HG03460 (cell line): ENCODE results near the gene CTSO.
"Not testable (repeated sequence)": the region's sequence is repeated elsewhere in the genome, so short reads cannot be mapped to it uniquely, and the experiment has no call there.

ENCODE experiments used
- ATAC-seq: cut with Tn5 transposase; IDR thresholded peaks from one replicate; pipeline ENCODE4 v1.9.1; 2021; ENCODE audit not compliant: unreplicated experiment

Gene CTSO

GRCh38 chr4:155954939-155955338, 1.3 kb upstream of the CTSO start:
- ATAC-seq = no peak

- ATAC-seq = no peak
Observed at GRCh38 chr4:155954118-155954685, 536 bp upstream of the CTSO start.

- ATAC-seq = no peak
Observed at GRCh38 chr4:155952501-155952901, 1.2 kb downstream of the CTSO start.

GRCh38 chr4:155950461-155950860, 3.2 kb downstream of the CTSO start:
- no peak for ATAC-seq

GRCh38 chr4:155948541-155948940, 5.1 kb downstream of the CTSO start:
- ATAC-seq = no peak

- ATAC-seq = no peak
Observed at GRCh38 chr4:155946486-155946885, 7.2 kb downstream of the CTSO start.

GRCh38 chr4:155944516-155944915, 9.2 kb downstream of the CTSO start:
- no peak for ATAC-seq

- ATAC-seq = no peak
Observed at GRCh38 chr4:155943605-155944291, 9.9 kb downstream of the CTSO start.

GRCh38 chr4:155941820-155942219, 11.8 kb downstream of the CTSO start:
- no peak for ATAC-seq

GRCh38 chr4:155941085-155941790, 12.4 kb downstream of the CTSO start:
- ATAC-seq = no peak

- ATAC-seq = no peak
Observed at GRCh38 chr4:155935389-155935986, 18.2 kb downstream of the CTSO start.

GRCh38 chr4:155934634-155935033, 19.0 kb downstream of the CTSO start:
- ATAC-seq = not testable (repeated sequence)

- no peak for ATAC-seq
Observed at GRCh38 chr4:155931634-155932033, 22.0 kb downstream of the CTSO start.

- ATAC-seq = no peak
Observed at GRCh38 chr4:155930330-155930729, 23.3 kb downstream of the CTSO start.

GRCh38 chr4:155929833-155930232, 23.8 kb downstream of the CTSO start:
- no peak for ATAC-seq

GRCh38 chr4:155924637-155925036, 29.0 kb downstream of the CTSO start:
- ATAC-seq = no peak

- ATAC-seq = no peak
Observed at GRCh38 chr4:155921597-155921996, 32.1 kb downstream of the CTSO start.

- ATAC-seq = no peak
Observed at GRCh38 chr4:155914782-155915181, 38.9 kb downstream of the CTSO start.

GRCh38 chr4:155911905-155912304, 41.8 kb downstream of the CTSO start:
- no peak for ATAC-seq

- ATAC-seq = no peak
Observed at GRCh38 chr4:155909615-155910226, 43.9 kb downstream of the CTSO start.
